Measurements from ENCODE around the gene ZNF280D. TPM values are rescaled to one million over a fixed set of nuclear protein-coding genes. Genes with fewer than 3 reads are reported as not detected.

ZNF280D gene
- total RNA-seq, 1 donor from 2014 or later = 37.9 TPM

DNA sequence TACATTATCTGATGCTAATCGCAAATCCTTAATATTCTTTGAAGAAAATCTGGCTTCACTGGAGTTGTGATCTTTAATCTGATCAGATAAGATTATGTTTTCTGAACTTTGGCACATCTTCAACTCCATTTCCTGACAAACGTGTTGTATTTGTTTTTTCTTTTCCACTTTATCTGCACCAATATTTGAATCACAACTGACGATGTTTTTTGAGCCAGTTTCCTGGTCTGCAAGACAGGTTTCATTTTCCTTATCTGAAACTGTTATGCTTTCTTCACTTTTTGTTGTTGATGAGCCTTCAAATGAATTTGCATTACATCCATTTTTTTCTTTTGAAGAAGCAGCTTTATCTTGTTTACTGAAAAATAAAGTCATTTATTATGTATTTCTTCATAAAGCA lies 101.5 kb downstream of the ZNF280D start:
- Mint-ChIP-seq H3K4me3 (no peak overlapping the region), H3K36me3 (ENCODE audit: low read depth) (peaks cover 16% of the 10 kb centered on the region), H3K27ac (no peak overlapping the region), H3K9me3 (no peaks in the 10 kb centered on the region), H3K4me1 (no peaks in the 10 kb centered on the region), H3K27me3 (no peaks in the 10 kb centered on the region)
- DNase-seq = no peak
- intact Hi-C loops (cut with micrococcal nuclease) = no loop called here
- ChIA-PET CTCF (no interaction called here), POLR2A (no interaction called here)
- ATAC-seq (ENCODE audit: low read depth) = no peak
- TF ChIP-seq CTCF (IDR thresholded peaks at IDR 0.05) = no peak

- Mint-ChIP-seq H3K9me3 (no peaks in the 10 kb centered on the region), H3K4me1 (no peaks in the 10 kb centered on the region), H3K27ac (no peak overlapping the region), H3K27me3 (no peaks in the 10 kb centered on the region), H3K36me3 (ENCODE audit: low read depth) (peaks cover 14% of the 10 kb centered on the region), H3K4me3 (no peak overlapping the region)
- no peak for DNase-seq
- intact Hi-C loops (cut with micrococcal nuclease) = no loop called here
- ATAC-seq (ENCODE audit: low read depth) = no peak
- ChIA-PET CTCF (no interaction called here), POLR2A (no interaction called here)
- TF ChIP-seq CTCF (IDR thresholded peaks at IDR 0.05) = no peak
These were observed 104.3 kb downstream of the ZNF280D start for GRCh38 chr15:56628893-56629532.

DNA sequence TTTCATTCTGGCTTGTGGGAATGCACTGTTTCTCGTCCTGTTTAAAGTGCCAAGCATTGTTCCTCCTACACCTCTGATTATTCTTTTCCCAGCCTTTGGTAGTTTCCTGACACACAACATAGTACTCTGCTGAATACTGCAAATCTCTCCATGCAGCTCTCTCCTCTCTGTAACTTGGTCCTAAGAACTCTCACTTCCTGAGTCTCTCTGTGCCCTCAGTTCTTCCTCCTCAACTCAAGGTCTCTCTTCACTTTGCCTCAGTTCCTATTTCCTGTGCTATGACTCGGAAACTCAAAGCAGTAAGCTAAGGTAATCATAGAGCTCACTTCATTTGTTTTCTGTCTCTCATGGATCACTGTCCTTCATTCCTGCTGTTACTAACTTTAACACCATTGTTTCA lies 113.4 kb downstream of the ZNF280D start:
- ChIA-PET POLR2A (no interaction called here), CTCF (no interaction called here)
- no peak for DNase-seq
- H3K4me3 Mint-ChIP-seq = no peak overlapping the region
- ATAC-seq (ENCODE audit: low read depth) = no peak
- peaks cover 2% of the 10 kb centered on the region for H3K9me3 Mint-ChIP-seq
- no peak for TF ChIP-seq CTCF (IDR thresholded peaks at IDR 0.05)
- no peak overlapping the region for H3K27ac Mint-ChIP-seq
- intact Hi-C loops (cut with micrococcal nuclease) = no loop called here
- peaks cover 4% of the 10 kb centered on the region for H3K4me1 Mint-ChIP-seq
- peaks cover 2% of the 10 kb centered on the region for H3K27me3 Mint-ChIP-seq
- no peaks in the 10 kb centered on the region for H3K36me3 Mint-ChIP-seq (ENCODE audit: low read depth)

DNA sequence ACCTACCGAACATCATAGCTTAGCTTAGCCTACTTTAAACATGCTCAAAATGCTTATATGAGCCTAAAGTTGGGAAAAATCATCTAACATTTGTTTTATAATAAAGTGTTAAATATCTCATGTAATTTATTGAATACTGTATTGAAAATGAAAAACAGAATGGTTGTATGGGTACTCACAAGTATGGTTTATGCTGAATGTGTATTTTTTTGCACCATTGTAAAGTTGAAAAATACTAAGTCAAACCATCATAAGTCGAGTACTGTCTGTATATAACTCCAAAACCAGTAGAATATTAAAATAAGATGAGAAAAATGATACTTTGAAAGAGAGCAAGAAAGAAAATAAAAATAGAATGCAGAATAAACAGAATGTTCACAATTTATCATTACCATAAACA lies 115.7 kb downstream of the ZNF280D start:
- H3K27ac Mint-ChIP-seq = no peak overlapping the region
- intact Hi-C loops (cut with micrococcal nuclease) = no loop called here
- ChIA-PET POLR2A (no interaction called here), CTCF (no interaction called here)
- peaks cover 7% of the 10 kb centered on the region for H3K27me3 Mint-ChIP-seq
- no peak for TF ChIP-seq CTCF (IDR thresholded peaks at IDR 0.05)
- peaks cover 2% of the 10 kb centered on the region for H3K9me3 Mint-ChIP-seq
- DNase-seq (no peak), ATAC-seq (ENCODE audit: low read depth) (no peak)
- H3K4me3 Mint-ChIP-seq = no peak overlapping the region
- H3K36me3 Mint-ChIP-seq (ENCODE audit: low read depth) = no peaks in the 10 kb centered on the region
- peaks cover 4% of the 10 kb centered on the region for H3K4me1 Mint-ChIP-seq

GRCh38 chr15:56616551-56616950 lies 116.8 kb downstream of the ZNF280D start:
- no peak for TF ChIP-seq CTCF (IDR thresholded peaks at IDR 0.05)
- no peak overlapping the region for H3K27ac Mint-ChIP-seq
- ChIA-PET CTCF (no interaction called here), POLR2A (no interaction called here)
- ATAC-seq (ENCODE audit: low read depth) (no peak), DNase-seq (no peak)
- intact Hi-C loops (cut with micrococcal nuclease) = no loop called here
- no peak overlapping the region for H3K4me3 Mint-ChIP-seq
- peaks cover 7% of the 10 kb centered on the region for H3K27me3 Mint-ChIP-seq
- H3K9me3 Mint-ChIP-seq = peaks cover 2% of the 10 kb centered on the region
- H3K4me1 Mint-ChIP-seq = peaks cover 4% of the 10 kb centered on the region
- no peaks in the 10 kb centered on the region for H3K36me3 Mint-ChIP-seq (ENCODE audit: low read depth)
